Naive B cell (primary cell): ENCODE results near the gene COL15A1. TPM values are rescaled to one million over a fixed set of nuclear protein-coding genes. Genes with fewer than 3 reads are reported as not detected.

Source experiments
- ATAC-seq, 2 donors: fragments of 150-1000 bp; cut with Tn5 transposase; 2 replicates each; pipeline ENCODE4 v1.10.0; 2021; ENCODE audit warnings: low read depth in 2 of 2, mild to moderate bottlenecking in 2 of 2, moderate library complexity in 2 of 2
- DNase-seq: peaks from one replicate; pipeline ENCODE4 v3.0.0; 2022
- H3K27ac Mint-ChIP-seq, 6 donors: one replicate each; pipeline ENCODE4 v1.8.0; 2020 to 2022; ENCODE audit warnings: mild to moderate bottlenecking in 6 of 6, mixed read lengths in 6 of 6, moderate library complexity in 5 of 6, inconsistent platforms in 2 of 6
- H3K27me3 Mint-ChIP-seq, 3 donors: one replicate each; pipeline ENCODE4 v1.8.0; 2021 to 2022; ENCODE audit warnings: mixed read lengths in 3 of 3, mild to moderate bottlenecking in 1 of 3
- H3K36me3 Mint-ChIP-seq, 2 donors: one replicate each; pipeline ENCODE4 v1.8.0; 2020 to 2022; ENCODE audit warnings: mixed read lengths in 2 of 2, inconsistent platforms in 1 of 2, mild to moderate bottlenecking in 1 of 2
- H3K4me1 Mint-ChIP-seq, 3 donors: one replicate each; pipeline ENCODE4 v1.8.0; 2020 to 2022; ENCODE audit warnings: mixed read lengths in 3 of 3, inconsistent platforms in 1 of 3, mild to moderate bottlenecking in 1 of 3, moderate library complexity in 1 of 3
- H3K4me3 Mint-ChIP-seq, 8 donors: one replicate each; pipeline ENCODE4 v1.8.0; 2020 to 2022; ENCODE audit warnings: mild to moderate bottlenecking in 8 of 8, mixed read lengths in 8 of 8, moderate library complexity in 8 of 8, inconsistent platforms in 2 of 8
- H3K9me3 Mint-ChIP-seq, 7 donors: one replicate each; pipeline ENCODE4 v1.8.0; 2020 to 2022; ENCODE audit warnings: mixed read lengths in 7 of 7, mild to moderate bottlenecking in 5 of 7, inconsistent platforms in 2 of 7, moderate library complexity in 1 of 7
- polyA plus RNA-seq, 6 donors: library from polyadenylated mRNA; unstranded; fragments of 300-500 nt; fragmentation: Illumina TruSeq; gene quantifications; one replicate each; pipeline ENCODE4 v1.2.3, GENCODE V29; 2021; ENCODE audit warnings: low read depth in 6 of 6

COL15A1 gene
- polyA plus RNA-seq, 6 donors from 2014 or later: not detected

GRCh38 chr9:99112750-99113413 is 169.2 kb downstream of the COL15A1 start:
- no peaks in the 10 kb centered on the region for H3K9me3 Mint-ChIP-seq
- ATAC-seq: peak; percentile 46 to 61
- H3K27ac Mint-ChIP-seq: peak overlapping the region; percentile 2 to 73 (median 32)
- H3K4me3 Mint-ChIP-seq: peak overlapping the region in 5 of 8 donors; percentile 2 to 60 (median 16)
- H3K36me3 Mint-ChIP-seq: no peaks in the 10 kb centered on the region
- no peaks in the 10 kb centered on the region for H3K27me3 Mint-ChIP-seq
- DNase-seq: no peak
- peaks cover 40 to 46% (median 43%) of the 10 kb centered on the region in 3 donors for H3K4me1 Mint-ChIP-seq

DNA sequence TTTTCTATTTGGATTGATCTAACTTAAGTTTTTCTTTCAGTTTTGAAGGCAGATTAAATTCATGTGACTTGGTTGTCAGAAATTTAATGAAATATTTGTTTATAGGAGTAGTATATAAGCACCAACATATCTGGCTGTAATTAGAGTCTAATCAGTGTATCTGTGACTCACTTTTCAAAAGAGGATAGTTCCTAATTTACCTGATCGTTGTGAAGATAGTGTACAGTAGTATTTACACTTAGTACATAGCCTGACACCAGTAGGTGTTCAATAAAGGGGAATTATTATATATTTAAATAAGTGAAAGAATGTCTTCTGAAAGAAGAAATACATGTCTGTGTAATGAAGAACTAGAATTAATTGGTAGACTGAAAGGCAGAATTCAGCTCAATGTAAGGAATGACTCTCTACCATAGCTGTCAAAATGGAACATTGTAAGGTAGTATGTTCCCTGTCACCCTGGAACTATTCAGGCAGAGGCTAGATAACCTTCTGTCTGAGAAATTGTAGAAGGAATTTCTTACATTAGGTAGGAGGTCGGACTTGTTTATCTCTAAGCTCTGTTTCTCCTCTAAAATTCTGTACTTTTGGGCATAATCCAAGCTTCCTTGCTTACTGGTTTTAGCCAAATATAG is 169.8 kb downstream of the COL15A1 start:
- no peak for DNase-seq
- Mint-ChIP-seq H3K4me1 (peaks cover 37 to 41% (median 38%) of the 10 kb centered on the region in 3 donors), H3K9me3 (no peaks in the 10 kb centered on the region), H3K27me3 (no peaks in the 10 kb centered on the region), H3K27ac (peak overlapping the region in 5 of 6 donors; percentile 2 to 73 (median 48)), H3K36me3 (no peaks in the 10 kb centered on the region), H3K4me3 (peak overlapping the region in 5 of 8 donors; percentile 2 to 60 (median 16))
- ATAC-seq: no peak

DNA sequence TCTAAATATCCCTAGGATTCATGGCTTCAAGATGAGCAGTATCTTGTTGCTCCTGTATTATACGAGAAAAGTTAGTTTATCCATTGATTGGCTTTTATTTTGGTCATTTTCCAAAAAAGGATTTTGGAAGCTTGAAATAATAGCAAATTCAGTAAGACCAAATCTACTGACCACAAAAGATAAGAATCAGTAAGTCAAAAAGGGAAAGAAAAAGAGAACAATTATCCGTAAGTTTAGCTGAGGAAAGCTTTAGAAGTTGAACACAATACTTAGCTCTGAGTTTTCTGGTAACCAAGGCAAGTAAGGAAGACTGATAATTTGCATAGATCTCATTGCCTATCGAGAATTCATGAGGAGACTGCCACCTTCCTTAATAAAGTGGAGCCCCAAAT is 170.3 kb downstream of the COL15A1 start:
- DNase-seq (no peak), ATAC-seq (no peak)
- Mint-ChIP-seq H3K36me3 (no peaks in the 10 kb centered on the region), H3K4me3 (no peak overlapping the region), H3K4me1 (peaks cover 37 to 41% (median 38%) of the 10 kb centered on the region in 3 donors), H3K27me3 (no peaks in the 10 kb centered on the region), H3K9me3 (no peaks in the 10 kb centered on the region), H3K27ac (peak overlapping the region in 2 of 6 donors; percentile 30 to 46)

DNA sequence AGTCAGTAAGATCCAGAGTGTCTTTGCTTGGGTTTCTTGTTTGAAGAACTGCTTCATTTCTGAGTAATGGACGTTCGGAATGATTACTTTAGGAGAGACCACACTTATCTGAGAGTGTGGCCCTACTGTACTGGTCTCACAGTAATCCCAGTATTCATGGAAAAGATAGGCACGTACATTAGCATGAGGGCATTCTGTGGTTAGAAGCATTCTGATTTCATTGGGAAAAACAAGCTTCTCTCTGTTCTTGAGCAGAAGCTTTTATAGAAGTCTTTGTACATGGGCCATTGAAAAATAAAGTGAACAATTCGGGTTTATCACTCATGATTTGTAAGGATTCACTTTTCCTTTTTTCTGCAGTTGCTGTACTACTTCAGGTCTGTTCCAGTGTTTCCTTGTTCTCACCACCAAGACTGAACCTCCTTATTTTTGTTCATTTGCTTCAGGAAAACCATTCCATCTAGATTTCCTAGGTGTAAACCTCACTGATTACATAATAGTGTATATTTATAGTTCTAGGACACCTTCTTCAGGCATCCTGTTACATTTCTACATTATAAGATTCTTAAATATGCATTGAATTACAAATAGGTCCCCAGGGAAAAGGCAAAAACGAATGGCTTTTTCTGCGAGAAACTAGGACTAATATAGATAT is 171.3 kb downstream of the COL15A1 start:
- H3K4me1 Mint-ChIP-seq: peaks cover 36 to 40% (median 39%) of the 10 kb centered on the region in 3 donors
- ATAC-seq (no peak), DNase-seq (no peak)
- no peaks in the 10 kb centered on the region for H3K9me3 Mint-ChIP-seq
- no peaks in the 10 kb centered on the region for H3K36me3 Mint-ChIP-seq
- no peak overlapping the region for H3K27ac Mint-ChIP-seq
- no peak overlapping the region for H3K4me3 Mint-ChIP-seq
- H3K27me3 Mint-ChIP-seq: no peaks in the 10 kb centered on the region

DNA sequence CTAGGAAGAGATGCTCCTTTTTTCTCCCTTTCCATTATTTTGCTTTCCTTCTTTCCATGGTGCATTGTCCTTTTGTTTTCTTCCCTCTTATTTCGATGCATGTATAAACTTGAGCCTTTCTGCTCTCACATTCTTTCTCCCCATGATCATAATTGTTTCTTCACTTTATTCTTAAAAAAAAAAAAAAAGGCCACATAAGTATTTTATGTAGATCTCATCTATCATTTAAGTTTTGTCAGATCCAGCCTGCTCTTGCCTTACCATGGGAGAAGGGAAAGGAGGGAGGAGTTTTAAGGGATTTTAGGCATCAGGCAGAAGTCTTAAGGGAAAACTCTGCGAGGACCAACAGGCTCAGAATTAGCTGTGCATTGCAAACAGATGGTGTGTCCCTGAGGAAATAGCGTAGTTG is 172.3 kb downstream of the COL15A1 start:
- H3K27ac Mint-ChIP-seq: peak overlapping the region in 1 of 6 donors; percentile 18
- ATAC-seq: no peak

DNA sequence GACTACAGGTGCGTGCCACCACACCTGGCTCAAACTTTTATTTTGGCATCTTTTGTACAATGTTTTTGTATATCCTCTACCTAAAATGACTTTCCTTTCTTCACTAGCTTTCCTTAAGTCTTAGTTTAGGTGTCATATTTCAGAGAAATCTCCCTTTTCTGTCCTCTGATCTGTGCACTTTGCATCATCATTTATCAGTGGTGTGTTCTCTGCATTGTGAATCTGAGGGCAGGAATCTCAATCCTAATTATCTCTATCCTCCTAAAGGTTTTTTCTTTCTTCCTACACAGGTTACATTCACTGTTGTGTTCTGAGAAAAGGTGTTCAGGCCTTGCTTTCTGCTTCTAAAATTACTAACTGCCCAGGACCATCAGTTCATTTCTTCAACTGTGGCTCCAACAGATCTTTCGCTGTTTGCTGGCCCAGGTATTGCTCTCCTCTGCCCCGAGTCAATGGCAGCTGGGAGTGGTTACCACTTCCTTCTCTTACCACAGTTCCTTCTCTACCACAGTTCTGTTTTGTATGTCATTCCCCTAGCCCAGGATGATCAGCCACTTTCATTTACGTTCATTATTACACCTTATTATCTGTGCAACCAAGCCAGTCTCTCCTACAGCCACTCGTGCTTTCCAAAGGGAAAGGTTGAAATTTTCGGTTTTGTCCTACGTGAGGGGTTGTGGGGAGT is 175.2 kb downstream of the COL15A1 start:
- peak; percentile 53 for DNase-seq
- Mint-ChIP-seq H3K36me3 (no peaks in the 10 kb centered on the region), H3K4me3 (peak overlapping the region; percentile 4 to 82 (median 73)), H3K27me3 (no peaks in the 10 kb centered on the region), H3K9me3 (no peaks in the 10 kb centered on the region), H3K4me1 (peaks cover 36 to 37% (median 37%) of the 10 kb centered on the region in 3 donors), H3K27ac (peak overlapping the region; percentile 0 to 93 (median 86))
- peak; percentile 96 to 98 for ATAC-seq

More for the DNA sequence above, 172.3 kb downstream of the COL15A1 start:
- Mint-ChIP-seq H3K9me3 (no peaks in the 10 kb centered on the region), H3K4me1 (peaks cover 45 to 47% (median 45%) of the 10 kb centered on the region in 3 donors), H3K4me3 (no peak overlapping the region), H3K36me3 (no peaks in the 10 kb centered on the region), H3K27me3 (no peaks in the 10 kb centered on the region)
- no peak for DNase-seq

DNA sequence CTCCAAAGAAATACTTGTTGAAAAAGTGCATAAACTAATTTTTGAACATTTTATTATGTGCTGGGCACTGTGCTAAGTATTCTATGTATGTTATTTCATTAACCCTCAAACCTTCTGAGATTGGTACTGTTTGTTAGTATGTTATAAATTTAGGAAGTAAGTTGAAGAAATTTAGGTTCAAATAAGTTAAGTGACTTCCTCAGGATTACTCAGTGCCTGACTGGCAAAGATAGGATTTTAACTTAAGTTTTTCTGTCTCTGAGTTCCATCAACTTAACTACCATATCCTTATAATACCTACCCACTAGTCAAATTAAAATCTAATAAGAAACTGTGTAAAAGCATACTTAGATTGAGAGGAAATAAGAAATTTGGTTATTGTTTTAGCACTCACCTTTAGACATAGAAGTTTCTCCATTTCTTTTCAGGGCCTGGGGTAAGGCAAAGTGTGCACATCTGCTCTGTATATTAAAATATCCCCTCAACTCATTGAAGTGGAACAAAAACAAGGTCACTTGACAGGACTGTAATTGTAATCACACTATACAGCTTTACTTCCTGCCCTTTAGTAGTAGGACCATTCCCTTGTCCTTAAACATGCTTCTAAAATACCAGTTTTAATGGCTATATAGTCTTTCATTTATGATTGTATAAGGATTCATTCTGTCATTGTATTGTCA is 176.4 kb downstream of the COL15A1 start:
- H3K36me3 Mint-ChIP-seq: no peaks in the 10 kb centered on the region
- DNase-seq: no peak
- peaks cover 37 to 47% (median 41%) of the 10 kb centered on the region in 3 donors for H3K4me1 Mint-ChIP-seq
- no peaks in the 10 kb centered on the region for H3K9me3 Mint-ChIP-seq
- H3K27me3 Mint-ChIP-seq: no peaks in the 10 kb centered on the region
- H3K27ac Mint-ChIP-seq: peak overlapping the region in 5 of 6 donors; percentile 49 to 93 (median 73)
- peak overlapping the region in 5 of 8 donors; percentile 35 to 82 (median 62) for H3K4me3 Mint-ChIP-seq
- ATAC-seq: peak; percentile 52 to 67

Other genes starting within 250 kb of the COL15A1 start
- gene GABBR2, start 235.0 kb upstream of the COL15A1 start, polyA plus RNA-seq: not detected
- 1 to 10 TPM; 2.0 to 8.5 (median 4.0) TPM for gene ANKS6, start 147.4 kb upstream of the COL15A1 start, polyA plus RNA-seq
- gene GALNT12, start 136.2 kb upstream of the COL15A1 start, polyA plus RNA-seq: 1 to 10 TPM in 1 of 6 donors, under 1 TPM in 4, not detected in 1; 0.53 to 2.2 (median 0.78) TPM
- 10 to 100 TPM in 4 of 6 donors, 1 to 10 TPM in 2; 6.6 to 14.6 (median 11.3) TPM for gene TGFBR1, start 161.2 kb downstream of the COL15A1 start, polyA plus RNA-seq